Right renal pelvis (tissue), 4 donors: ENCODE data around the gene HNF4A. TPM values are rescaled to one million over a fixed set of nuclear protein-coding genes. Genes with fewer than 3 reads are reported as not detected.
A peak's percentile ranks its signal among the peaks of the same experiment; 100 is the strongest.

Source experiments
- DNase-seq, 4 donors: peaks; one replicate each; pipeline ENCODE4 v3.0.0-alpha.2; 2013; ENCODE audit warnings: low read depth in 4 of 4, low spot score in 3 of 4, missing footprints in 1 of 4
- polyA plus RNA-seq, 4 donors: library from polyadenylated mRNA; unstranded; fragments of 120-200 nt; gene quantifications; one replicate each; pipeline ENCODE4 v1.2.1, GENCODE V29; 2013; ENCODE audit not compliant: insufficient read length in 4 of 4

Gene HNF4A
- polyA plus RNA-seq, 4 donors, result 42.5 to 54.4 (median 49.6) TPM

GRCh38 chr20:44404204-44405181 lies 49.0 kb downstream of the HNF4A start:
- no peak for DNase-seq

GRCh38 chr20:44405257-44405656 lies 49.8 kb downstream of the HNF4A start:
- DNase-seq, result no peak

- DNase-seq, result no peak
Observed at GRCh38 chr20:44405785-44406571, 50.5 kb downstream of the HNF4A start.

- no peak for DNase-seq
Observed at GRCh38 chr20:44406572-44407137, 51.2 kb downstream of the HNF4A start.

DNA sequence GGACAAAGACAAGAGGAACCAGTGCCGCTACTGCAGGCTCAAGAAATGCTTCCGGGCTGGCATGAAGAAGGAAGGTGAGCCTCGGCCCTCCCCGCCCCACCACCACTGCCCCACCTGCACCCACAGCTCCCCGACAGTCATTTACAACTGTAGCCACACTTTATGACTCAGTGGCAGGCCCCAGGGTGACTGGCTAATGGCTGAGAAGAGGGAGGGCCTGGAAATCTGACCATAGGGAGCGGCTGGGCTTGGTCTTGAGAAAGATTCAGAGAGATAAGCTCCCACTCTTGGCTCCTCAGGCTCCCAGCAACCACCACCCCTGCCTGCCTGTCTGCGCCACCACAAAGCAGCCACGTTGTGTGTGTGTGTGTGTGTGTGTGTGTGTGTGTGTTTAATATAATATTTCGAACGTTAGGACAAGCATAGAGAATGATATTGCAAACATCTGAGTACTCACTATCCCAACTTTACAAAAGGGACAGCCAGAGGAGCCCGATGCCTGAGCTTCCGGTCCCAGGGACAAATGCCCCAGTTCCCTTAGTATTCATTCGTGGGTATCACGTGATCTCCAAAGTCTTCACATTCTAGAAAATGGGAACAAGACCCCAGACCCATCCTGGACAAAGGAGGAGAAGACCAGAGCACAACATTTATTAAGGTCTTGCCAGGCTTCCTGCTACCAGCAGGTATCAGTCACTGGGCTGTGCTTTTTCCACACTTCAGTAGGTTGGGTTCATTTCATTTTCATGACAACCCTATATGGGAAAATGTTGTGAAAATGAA lies 52.1 kb downstream of the HNF4A start:
- no peak for DNase-seq

- DNase-seq, result no peak
Observed at GRCh38 chr20:44409132-44409600, 53.7 kb downstream of the HNF4A start.

DNA sequence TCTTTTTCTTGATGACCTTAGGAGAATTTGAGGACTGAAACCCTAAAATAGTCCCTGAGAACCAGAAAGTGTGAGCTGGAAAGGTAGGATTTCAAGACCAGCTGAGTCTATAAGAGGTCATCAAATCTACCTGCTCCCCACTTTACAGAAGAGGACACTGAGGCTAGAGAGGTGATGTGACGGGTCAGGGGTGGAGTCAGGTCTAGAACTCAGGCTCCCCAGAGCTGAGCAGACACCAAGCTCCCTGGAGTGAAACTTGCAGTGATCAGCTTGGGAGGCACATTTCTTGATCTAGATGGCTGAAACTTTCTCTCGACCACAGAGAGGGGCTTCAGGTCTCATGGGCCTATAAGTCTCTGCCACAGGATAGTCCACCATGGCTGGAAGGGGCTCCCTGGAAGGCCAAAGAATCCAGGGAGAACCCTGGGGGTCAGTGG lies 55.1 kb downstream of the HNF4A start:
- DNase-seq, result no peak

GRCh38 chr20:44411020-44411756 lies 55.7 kb downstream of the HNF4A start:
- DNase-seq, result no peak

DNA sequence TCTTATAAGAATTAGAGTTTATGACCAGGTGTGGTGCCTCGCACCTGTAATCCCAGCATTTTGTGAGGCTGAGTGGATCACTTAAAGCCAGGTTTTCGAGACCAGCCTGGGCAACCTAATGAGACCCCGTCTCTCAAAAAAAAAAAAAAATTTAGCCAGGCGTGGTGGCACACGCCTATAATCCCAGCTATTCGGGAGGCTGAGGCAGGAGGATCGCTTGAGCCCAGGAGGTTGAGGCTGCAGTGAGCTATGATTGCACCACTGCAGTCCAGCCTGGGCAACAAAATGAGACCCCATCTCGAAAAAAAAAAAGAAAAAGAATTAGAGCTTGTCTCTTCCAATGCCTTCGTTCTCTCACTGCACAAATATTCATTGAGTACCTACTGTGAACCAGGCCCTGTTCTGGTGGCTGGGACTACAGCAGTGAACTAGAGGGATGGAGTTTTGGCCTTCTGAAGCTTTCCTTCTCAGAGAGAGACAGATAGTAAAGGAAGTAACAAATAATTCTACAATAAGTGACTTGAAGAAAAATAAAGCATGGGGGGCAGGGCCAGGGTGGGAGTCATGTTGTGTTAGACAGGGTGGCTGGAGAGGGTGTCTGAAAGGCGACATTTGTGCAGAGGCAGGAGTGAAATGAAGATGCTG lies 56.4 kb downstream of the HNF4A start:
- no peak for DNase-seq

GRCh38 chr20:44412402-44413144 lies 57.1 kb downstream of the HNF4A start:
- DNase-seq, result no peak

DNA sequence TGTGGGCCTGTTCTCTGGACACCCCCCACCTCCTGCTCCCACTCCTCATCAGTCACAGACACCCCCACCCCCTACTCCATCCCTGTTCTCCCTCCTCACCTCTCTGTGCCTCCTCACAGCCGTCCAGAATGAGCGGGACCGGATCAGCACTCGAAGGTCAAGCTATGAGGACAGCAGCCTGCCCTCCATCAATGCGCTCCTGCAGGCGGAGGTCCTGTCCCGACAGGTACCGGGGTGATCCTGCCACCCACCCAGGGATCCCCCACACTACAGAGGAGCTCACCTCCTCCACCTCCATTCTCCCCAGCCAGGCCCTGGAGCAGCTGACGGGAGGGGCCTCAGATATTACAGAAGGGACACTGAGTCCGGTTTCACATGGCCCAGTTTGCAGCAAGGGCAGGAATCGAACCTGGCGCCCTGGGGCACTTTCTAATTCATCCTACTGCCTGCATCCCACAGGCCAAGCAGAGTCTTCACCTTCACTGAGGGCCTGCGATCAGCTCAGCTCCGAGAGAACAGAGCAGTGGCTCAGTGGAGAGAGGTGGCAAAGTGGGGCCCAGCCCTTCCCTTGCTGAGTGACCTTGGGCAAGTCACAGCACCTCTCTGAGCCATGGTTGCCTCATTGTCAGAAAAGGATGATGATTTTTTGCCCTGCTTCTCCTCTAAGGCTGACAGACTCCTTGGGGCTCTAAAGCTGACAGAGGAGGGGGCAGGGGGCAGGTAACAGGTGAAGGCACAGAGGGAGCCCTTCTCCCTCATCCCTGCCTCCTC lies 58.3 kb downstream of the HNF4A start:
- DNase-seq, result no peak

GRCh38 chr20:44414346-44414714 lies 58.8 kb downstream of the HNF4A start:
- no peak for DNase-seq

GRCh38 chr20:44414808-44415207 lies 59.3 kb downstream of the HNF4A start:
- DNase-seq, result no peak

DNA sequence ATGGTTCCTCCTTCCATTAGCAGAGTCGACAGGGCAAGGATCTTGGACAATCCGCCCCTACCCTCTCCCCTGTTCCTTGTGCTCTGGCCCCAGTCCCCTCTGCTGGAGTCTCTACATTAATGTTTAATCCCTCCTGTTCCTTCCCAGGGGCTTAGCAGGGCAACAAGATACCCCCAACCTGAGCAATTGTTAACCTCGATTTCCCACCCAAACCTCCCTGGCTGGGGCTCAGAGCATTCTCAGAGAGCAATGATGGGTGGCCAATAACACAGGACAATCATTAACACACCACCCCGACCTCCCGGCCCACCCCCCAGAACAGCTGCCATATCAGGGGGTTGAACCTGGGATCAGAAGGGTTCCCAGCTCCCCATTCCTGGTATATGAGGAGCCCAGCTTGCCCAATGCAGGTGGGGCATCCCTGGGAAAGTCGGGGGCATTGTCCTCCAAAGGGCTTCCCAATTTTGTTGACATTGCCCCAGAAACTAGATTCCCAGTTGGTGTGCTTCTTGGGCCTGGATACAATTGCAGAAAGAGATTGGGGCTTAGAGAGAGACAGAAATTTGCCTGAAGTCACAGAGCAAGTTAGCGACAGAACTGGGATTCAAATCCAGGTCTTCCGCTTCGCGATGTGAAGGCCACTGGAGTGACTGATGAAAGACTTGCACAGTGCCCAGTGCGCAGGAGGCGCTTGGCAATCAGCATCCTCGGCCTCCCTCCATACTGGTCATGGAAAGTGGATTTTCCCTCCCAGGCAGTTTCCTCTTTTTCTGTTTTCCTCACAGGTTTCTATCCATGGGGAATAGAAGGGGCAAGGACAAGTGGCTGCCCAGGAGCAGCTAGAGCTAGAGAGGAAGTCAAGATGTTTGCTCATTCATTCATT lies 60.6 kb downstream of the HNF4A start:
- DNase-seq, result peak in 2 of 4 donors; percentile 47 to 54

GRCh38 chr20:44418069-44418905 lies 62.8 kb downstream of the HNF4A start:
- no peak for DNase-seq
